Endometrial microvascular endothelial cells (primary cell): ENCODE results near the gene PIK3AP1. TPM values are rescaled to one million over a fixed set of nuclear protein-coding genes. Genes with fewer than 3 reads are reported as not detected.
"Not testable (repeated sequence)": the region's sequence is repeated elsewhere in the genome, so short reads cannot be mapped to it uniquely, and the experiment has no call there.

ENCODE experiments used
- in situ Hi-C: cut with HindIII; loops from 2 replicates; pipeline ENCODE4 v1.10.0; 2017; ENCODE audit warnings: low sequenced_read_pairs, low pct_unique_long_range_greater_than_20kb; ENCODE audit errors: inconsistent ontology term
- total RNA-seq: library from RNA; depleted of rRNA; stranded (reverse); fragments of >200 nt; gene quantifications from one replicate; pipeline ENCODE4 v1.2.3, GENCODE V29; 2015; ENCODE audit errors: inconsistent ontology term

The PIK3AP1 gene
- total RNA-seq = not detected

DNA sequence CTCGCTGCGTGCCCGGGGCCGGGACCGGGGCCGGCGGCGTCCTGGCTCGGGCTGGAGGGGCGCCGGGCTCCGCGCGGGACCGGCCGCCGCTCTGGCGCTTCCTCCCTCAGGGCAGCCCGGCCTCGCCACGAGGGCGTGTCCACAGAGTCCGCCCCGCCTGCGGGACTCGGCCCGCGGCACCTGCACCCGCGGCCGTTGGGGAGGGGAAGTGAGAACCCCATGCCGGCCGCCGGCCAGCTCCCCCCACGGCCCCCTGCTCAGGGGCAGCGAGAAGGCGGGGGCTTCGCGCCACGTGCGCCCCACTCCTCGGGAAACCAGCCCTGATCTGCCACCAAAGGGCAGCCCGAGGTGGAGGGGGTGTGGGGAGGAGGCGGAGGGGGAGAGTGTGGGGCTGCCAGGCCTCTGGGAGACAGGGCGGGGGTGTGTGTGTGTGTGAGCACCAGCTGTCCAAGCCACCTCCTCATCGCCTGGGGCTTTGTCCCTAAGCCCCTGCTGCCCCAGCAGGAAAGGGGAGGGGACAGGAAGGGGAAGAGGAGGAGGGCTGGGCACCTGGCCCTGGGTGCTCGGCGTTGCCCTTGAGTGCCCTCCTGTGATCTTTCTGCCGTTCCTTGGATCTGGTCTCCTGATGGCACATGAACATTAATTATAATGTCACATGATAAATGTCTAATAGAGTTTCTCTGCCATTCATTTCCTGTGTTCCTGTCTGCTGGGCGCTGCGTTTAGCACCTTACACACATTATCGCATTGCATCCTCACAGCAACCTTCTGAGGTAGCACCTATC lies at the start of gene PIK3AP1:
Gene PIK3AP1 (minus strand): TSS at position 93 of the 785 bp plus-strand sequence. CDS start 120 bp downstream, outside the sequence.
- in situ Hi-C loops = no loop called here

- in situ Hi-C loops = no loop called here
These were observed 47.8 kb upstream of the PIK3AP1 start for GRCh38 chr10:96768136-96768535.

- in situ Hi-C loops = no loop called here
These were observed 47.3 kb upstream of the PIK3AP1 start for GRCh38 chr10:96767611-96768010.

DNA sequence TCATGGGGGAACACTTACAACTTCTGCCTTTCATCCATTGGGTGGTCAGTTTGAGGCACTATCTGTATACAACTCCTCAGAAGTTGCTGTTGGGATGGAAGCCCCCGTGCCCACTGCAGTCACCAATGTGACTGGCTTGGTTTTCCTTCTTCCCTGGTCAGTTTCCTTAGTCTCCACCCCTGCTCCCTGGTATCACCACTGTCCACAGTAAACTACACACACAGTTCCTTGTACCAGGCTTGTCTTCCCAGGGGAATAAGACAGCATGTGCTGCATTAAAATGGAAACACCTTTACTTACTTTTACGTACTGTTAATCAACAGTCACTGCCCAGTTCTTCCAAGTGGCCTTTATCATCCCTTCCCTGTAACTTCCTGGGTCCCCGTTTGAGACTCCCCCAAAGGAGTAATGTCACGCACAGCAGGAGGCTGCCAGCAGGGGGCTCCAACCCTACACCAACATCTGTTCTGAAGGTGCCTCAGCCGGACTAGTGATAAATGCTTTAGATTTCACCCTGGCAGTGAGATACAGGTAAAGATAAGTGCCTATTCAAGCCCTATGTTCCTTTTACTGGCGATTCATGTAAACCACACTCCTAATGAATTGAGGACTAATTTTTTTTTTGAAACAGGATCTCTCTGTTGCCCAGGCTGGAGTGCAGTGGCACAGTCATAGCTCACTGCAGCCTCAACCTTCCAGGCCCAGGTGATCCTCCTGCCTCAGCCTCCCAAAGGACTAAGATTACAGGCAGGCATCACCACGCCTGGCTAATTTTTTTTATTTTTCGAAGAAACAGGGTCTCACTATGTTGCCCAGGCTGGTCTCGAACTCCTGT lies 45.3 kb upstream of the PIK3AP1 start:
- in situ Hi-C loops = no loop called here

DNA sequence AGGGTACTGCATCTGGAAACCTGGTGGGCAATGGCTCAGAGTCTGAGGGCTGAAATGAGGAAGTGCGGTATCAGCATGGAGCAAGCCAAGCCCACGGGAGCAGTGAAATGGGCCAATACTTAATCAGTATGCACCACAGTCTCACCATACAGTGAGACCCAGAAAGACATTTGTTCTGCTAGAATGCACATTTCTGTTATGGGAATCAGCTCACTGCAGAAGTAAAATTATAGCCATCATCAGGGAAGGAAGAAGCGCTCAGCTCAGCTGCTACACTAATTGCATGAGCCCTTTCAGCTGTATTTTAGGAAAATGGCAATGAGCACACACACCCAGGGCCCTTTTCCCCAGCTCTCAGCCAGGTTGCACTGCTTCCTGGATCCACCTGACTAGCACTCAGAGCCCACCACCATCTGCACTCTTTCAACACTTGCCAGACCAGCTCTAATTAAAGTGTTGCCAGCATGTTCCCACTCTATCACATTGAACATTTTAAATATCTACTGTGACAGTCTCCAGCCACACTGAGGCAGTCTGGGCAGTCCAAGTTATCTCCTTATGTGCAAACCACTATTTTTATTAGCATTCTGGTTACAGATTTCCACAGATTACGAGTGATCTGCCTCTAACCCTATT lies 44.2 kb upstream of the PIK3AP1 start:
- in situ Hi-C loops = no loop called here

GRCh38 chr10:96758423-96758822 lies 38.1 kb upstream of the PIK3AP1 start:
- in situ Hi-C loops = no loop called here

DNA sequence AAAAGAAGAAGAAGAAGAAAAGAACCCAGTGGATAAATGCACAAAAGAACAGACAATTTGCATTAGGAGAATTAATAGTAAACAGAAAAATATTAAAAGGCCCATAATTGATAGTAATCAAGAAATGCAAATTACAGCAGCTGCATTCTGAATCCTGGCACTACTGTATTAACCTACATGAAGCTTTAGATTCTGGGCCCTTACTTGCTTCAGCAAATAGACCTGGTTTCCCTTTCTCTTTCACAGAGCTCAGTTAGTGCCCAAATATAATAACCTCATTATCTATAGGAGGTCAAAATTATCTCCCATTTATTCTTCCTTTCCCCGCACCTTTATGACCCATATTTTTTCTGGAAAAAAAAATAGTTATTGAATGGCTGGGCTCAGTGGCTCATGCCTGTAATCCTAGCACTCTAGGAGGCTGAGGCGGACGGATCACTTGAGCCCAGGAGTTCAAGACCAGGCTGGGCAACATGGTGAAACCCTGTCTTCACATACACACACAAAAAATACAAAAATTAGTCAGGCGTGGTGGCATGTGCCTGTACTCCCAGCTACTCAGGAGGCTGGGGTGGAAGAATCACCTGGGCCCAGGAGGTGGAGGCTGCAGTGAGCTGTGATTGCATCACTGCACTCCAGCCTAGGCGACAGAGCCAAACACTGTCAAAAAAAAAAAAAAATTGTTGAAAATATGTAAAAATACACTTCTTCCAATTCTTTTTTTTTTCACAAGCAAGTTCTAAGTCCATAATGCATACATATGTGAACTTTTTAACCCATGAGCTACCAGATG lies 36.0 kb upstream of the PIK3AP1 start:
- in situ Hi-C loops = no loop called here

DNA sequence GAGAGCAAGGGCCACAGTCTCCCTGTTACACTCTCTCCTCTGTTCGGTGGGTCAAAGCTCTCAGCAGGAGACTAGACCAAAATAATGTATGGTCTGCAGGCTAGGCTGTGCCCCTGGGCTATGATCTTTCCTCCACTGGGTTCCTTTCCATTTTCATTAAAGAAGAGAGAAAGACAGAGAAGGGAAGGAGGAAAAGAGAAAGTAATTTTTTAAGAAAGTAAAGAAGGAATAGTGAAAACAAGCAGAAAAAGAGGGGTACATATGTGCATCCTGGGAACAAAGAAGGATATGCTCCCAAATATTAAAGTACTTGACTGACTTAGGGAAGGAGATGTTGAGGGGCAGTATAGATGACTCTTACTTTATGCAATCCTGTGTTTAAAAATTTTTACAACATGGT lies 33.6 kb upstream of the PIK3AP1 start:
- in situ Hi-C loops = no loop called here

GRCh38 chr10:96752375-96752774 lies 32.1 kb upstream of the PIK3AP1 start:
- in situ Hi-C loops = no loop called here

DNA sequence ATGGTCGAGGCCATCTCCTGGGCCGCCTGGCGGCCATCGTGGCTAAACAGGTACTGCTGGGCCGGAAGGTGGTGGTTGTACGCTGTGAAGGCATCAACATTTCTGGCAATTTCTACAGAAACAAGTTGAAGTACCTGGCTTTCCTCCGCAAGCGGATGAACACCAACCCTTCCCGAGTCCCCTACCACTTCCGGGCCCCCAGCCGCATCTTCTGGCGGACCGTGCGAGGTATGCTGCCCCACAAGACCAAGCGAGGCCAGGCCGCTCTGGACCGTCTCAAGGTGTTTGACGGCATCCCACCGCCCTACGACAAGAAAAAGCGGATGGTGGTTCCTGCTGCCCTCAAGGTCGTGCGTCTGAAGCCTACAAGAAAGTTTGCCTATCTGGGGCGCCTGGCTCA lies 30.0 kb upstream of the PIK3AP1 start:
- in situ Hi-C loops = not testable (repeated sequence)

DNA sequence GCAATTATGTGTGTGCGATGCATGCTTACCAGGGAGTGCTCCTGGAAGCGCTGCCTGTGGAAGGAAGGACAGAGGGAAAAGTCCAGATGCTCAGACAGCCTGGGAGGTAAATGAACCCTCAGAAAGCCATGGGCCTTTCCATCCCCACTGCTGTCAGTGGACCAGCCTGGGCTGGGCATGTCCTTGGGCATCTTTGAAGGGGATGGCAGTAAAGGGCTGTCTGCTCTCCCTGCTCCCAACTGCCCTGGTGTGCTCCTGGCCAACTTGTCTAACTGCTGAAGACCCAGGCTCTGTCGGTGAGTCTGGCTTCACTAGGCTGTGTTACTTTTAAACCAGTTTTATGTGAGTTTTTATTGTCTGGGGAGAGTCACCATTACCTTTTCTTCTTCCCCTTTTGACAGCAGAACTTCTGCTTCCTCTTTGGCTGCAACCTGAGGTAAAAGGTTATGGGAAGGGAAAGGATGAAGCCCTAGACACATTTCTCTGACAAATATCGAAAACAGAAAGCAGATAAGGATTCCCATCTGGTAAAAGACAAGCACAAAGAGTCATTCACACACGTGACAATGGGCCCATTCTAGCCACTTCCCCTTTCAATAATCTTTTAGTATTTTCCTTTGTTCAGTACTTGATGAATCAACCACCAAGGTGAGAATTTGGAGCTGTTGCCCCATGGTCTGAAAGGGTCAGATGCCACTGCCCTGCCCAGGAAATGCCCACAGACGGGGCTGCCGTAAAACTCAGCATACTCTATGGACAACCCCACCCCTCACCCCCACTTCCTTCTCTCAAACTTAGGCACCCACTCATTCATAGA lies 27.6 kb upstream of the PIK3AP1 start:
- in situ Hi-C loops = no loop called here

DNA sequence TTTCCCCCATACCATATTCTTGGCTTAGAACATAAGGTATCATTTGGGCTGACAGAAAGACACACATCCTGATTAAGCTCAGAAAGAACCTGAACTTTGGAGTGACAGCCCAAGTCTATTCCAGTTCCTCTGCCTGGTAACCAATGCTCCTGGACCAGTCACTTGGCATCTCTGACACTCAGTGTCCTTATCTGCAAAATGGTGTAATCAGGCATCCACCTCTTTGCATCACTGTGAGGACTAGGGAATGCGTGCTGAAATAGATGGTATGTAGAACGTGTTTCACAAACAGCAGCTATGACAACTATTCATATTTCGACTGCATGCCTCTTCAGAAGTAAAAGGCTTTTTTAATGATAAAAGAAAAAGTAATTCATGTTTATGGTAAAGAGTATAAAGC lies 26.2 kb upstream of the PIK3AP1 start:
- in situ Hi-C loops = no loop called here

DNA sequence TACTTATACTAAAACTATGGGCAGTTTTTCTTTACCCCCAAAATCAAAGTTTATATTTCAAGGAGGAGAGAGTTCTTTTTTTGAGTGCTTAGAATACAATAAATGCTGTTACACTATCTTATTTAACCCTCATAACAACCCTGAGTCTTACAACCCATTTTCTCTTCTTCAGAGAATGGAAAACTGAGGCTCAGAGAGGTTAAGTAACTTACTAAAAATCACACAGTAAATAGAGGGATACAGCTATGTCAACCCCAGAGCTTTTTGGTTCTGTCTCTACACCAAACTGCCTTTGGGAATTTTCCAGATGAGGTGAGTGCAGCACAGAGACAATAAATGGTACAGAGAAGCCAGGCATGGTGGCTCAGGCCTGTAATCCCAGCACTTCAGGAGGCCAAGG lies 25.6 kb upstream of the PIK3AP1 start:
- in situ Hi-C loops = no loop called here

DNA sequence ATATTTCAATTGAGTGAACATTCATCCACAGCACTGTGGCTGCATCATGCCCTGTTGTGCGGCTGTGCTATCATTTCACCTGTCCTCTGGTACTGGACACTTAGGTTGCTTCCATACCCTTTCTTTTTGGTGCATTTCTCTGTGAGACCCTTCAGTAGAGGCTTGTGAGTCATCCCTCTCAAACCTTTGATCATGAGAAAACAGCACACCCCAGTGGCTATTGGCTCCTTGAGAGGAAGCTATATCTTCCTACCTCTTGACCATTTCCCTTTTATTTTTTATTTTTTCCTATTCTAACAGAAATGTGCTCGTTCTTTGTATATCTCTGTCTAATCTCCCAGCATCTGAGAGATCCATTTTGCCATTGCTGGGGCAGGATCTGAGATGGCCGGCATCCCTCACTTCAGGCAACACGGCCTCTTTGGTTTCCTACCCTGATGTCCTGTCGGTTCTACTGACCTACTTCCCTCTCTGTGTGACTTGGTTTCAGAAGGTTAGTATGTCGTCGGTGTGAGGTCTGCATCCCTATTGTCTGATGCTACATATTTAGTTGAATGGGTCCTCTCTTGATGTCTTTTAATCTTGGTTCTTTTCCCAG lies 23.8 kb upstream of the PIK3AP1 start:
- in situ Hi-C loops = no loop called here

GRCh38 chr10:96741557-96741956 lies 21.2 kb upstream of the PIK3AP1 start:
- in situ Hi-C loops = not testable (repeated sequence)

DNA sequence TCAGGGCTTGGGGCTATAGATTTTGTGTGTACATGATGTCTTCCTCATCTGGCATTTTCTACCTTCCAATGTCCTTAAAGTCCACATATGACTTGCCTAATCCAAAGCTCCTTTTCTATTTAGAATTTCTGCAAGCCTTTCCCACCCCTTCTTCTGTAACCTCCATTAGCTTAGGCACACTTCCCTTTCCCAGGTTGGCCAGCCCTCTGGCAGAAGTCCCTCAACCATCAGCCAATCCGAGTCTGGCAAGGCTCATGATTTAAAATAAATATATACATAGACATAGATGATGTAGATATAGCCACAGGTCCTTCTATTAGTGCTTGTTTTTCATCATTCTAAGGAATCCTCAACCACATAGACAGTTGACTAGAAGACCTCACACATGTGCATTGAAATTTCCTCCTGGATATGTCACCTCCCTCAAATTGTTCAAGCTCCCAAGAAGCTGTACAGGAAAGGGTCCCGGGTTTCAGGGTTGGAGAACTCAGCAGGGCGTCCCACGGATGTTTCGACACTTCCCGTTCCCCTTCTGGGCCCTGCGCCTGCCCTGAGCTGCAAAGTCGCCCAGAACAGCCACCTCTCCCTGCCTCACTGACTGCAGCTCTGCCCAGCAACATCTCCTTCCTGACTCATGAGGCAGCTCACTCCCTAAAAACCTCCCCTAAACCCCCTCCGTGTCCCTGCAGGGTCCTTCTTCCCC lies 20.4 kb upstream of the PIK3AP1 start:
- in situ Hi-C loops = no loop called here

DNA sequence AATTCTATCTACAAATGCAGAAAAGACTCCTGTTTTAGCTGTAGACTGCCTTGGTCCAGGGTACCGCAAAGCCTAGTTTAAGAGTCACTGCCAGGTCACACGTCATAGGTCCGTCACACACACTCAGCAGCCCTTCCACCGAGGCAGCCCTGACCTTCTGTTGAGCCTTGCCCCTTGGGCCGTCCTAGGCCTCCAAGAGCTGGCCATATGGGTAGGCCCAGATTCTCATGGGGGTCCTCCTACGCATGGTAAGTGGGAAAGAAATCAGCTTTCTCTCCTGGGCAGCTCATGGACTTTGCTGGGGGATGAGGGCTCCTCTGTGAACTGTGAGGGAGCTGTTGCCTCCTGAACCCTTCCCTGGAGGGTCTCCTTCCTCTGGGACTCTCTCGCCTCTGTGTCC lies 19.8 kb upstream of the PIK3AP1 start:
- in situ Hi-C loops = no loop called here
